ENCODE measurements around the gene URI1. TPM values are rescaled to one million over a fixed set of nuclear protein-coding genes. Genes with fewer than 3 reads are reported as not detected.
"Not testable (repeated sequence)": the region's sequence is repeated elsewhere in the genome, so short reads cannot be mapped to it uniquely, and the experiment has no call there.

Gene URI1, protein sequence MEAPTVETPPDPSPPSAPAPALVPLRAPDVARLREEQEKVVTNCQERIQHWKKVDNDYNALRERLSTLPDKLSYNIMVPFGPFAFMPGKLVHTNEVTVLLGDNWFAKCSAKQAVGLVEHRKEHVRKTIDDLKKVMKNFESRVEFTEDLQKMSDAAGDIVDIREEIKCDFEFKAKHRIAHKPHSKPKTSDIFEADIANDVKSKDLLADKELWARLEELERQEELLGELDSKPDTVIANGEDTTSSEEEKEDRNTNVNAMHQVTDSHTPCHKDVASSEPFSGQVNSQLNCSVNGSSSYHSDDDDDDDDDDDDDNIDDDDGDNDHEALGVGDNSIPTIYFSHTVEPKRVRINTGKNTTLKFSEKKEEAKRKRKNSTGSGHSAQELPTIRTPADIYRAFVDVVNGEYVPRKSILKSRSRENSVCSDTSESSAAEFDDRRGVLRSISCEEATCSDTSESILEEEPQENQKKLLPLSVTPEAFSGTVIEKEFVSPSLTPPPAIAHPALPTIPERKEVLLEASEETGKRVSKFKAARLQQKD
- 57.5 TPM for total RNA-seq

- peak; percentile 67 for DNase-seq
Measured at GRCh38 chr19:29941828-29942403, at the start of gene URI1. TSS of gene URI1 (plus strand) at chr19:29942239. CDS start at chr19:29942548, 309 bp downstream.

- peak; percentile 7 for DNase-seq
Measured at GRCh38 chr19:29893606-29894284, 48.3 kb upstream of the URI1 start.

GRCh38 chr19:29896802-29897201, 45.2 kb upstream of the URI1 start:
- DNase-seq = no peak

DNA sequence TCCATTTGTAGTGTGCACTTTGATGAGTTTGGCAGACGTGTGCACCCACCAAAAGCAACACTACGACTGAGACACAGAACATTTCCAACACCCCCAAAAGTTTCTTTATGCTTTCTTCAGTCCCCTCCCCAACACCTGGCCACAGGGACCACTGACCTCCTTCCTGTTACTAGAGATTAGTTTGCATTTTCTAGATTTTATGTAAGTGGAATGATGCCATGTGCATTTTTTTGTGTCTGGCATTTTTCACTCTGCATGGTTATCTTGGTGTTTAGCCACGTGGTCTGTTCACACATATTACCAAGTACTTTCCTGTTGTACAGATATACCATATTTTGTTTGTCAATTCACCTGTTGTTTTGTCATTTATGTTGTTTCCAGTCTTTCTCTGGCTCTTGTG, 44.6 kb upstream of the URI1 start:
- no peak for DNase-seq

DNA sequence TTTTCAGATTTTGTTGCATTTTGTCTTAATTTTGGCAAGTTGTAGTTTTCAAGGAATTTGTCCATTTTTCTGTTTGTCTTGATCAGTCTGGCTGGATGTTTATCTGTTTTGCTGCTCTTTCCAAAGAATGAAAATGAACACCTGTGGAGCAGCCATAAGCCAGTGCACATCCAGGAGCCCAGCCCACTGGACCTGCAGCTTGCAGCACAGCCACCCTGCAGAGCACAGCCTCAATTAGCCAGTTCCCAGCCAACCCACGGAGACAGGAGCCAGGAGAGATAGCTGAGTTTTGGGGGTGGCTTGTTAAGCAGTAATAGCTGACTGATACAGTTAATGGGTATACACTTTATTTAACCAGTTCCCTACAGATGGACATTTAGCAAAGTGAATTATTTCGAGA, 38.0 kb upstream of the URI1 start:
- DNase-seq = no peak

- DNase-seq = no peak
Measured at GRCh38 chr19:29908963-29909944, 32.8 kb upstream of the URI1 start.

DNA sequence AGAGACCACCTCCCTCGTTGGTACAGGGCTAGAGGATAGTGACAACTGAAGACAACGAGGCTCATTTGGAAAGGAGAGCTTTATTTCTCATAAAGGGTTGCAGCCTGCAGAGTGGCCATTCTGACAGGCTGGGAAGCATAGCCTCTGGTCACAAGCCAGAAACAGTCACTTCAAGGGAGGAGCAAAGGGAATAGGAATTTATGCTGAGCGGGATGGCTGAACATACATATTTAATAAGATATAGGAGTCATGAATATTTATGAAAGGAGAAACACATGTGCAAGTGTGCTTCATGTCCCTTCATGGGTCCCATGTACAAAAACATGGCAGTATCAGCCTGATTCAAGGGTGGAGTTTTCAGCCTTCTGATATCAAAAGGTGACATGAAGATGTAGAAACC, 27.1 kb upstream of the URI1 start:
- no peak for DNase-seq

GRCh38 chr19:29915832-29916231, 26.2 kb upstream of the URI1 start:
- DNase-seq = not testable (repeated sequence)

DNA sequence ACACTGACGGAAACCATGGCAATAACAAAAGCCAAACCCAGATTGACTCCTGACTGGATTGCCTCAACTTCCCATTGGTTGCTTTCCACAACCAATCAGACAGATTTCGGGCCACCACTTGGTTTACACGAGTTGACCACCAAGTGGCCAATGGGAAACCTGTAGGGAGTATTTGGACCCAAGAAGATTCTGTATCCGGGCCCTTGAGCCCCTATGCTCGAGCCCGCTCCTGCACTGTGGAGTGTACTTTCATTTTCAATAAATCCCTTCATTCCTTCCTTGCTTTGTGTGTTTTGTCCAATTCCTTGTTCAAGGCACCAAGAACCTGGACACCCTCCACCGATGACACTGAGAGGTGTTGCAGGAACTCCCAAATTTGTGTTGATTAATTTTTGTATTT, 24.1 kb upstream of the URI1 start:
- DNase-seq = no peak

DNA sequence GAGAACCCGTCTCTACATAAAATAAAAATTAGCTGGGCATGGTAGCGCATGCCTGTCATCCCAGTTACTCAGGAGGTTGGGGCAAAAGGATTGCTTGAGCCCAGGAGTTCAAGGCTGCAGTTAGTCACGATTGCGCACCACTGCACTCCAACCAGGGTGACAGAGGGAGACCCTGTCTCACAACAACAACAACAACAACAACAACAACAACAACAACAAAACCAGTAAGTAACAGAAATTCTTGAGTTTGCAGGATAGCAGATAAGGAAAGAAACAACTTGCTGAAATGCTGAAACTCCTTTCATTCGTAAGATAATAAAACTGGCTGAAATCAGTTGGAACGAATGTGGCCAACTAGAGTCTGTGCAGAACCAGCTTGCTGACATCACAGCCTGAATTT, 23.1 kb upstream of the URI1 start:
- no peak for DNase-seq

GRCh38 chr19:29922972-29923371, 19.1 kb upstream of the URI1 start:
- no peak for DNase-seq

- DNase-seq = no peak
Measured at GRCh38 chr19:29923653-29924052, 18.4 kb upstream of the URI1 start.

DNA sequence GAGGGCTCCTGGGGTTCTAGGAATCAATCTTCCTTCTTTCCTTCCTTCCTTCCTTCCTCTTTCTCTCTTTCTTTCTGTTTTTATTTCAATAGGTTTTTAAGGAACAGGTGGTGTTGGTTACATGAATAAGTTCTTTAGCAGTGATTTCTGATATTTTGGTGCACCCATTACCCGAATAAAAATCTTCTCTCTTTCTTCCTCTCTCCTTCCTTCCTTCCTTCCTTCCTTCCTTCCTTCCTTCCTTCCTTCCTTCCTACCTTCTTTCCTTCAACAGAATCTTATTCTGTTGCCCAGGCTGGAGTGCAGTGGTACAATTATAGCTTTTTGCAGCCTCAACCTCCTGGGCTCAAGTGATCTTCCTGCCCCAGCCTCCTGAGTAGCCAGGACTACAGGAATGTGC, 16.0 kb upstream of the URI1 start:
- DNase-seq = no peak

DNA sequence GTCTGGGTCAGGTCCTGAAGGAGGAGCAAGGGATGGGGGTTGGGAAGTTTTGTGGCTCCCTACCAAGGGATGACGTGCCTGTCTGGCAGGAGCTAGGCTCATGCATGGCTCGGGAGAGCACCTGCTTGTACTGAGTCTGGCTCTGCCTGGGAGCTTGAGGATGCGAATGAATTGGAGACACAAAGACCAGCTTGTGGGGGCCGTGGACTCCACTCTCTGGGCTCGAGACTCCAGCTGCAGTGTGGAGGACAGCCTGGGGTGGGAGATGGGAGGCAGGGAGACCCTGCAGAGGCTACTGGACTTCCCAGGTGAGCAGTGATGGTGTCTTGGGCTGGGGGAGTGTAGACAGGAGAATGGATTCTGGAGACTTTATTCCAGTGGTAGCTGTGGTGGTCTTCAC, 15.2 kb upstream of the URI1 start:
- no peak for DNase-seq

- DNase-seq = no peak
Measured at GRCh38 chr19:29927944-29928625, 14.0 kb upstream of the URI1 start.

GRCh38 chr19:29928831-29929230, 13.2 kb upstream of the URI1 start:
- no peak for DNase-seq

- no peak for DNase-seq
Measured at GRCh38 chr19:29934257-29934656, 7.8 kb upstream of the URI1 start.

DNA sequence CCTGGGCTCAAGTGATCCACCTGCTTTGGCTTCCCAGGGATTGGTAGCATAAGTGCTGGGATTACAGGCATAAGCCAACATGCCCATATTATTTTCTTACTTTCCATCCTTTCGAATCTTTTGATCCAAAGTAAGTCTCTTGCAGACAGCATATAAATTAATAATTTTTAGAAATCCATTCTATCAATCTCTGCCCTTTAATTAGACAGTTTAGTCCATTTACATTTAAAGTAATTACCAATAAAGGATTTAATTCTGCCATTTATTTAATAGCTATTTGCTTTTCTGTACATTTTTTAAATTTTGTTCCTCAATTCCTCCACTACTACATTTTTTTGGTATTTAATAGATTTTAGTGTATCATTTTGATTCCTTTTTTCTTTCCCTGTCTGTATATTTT, 7.3 kb upstream of the URI1 start:
- no peak for DNase-seq

DNA sequence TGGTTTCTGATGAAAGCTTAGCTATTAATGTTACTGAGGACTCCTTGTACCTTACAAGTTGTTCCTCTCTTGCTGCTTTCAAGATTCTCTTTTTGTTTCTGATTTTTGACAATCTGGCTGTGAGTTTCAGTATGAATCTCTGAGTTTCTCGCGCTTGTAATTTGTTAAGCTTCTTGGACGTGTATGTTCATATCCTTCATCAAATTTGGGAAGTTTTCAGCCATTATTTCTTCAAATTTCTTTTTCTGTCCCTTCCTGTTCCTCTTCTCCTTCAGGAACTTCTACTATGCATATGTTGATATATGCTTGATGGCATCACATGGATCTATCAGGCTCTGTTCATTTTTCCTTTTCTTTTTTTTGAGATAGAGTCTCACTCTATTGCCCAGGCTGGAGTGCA, 5.6 kb upstream of the URI1 start:
- DNase-seq = no peak

DNA sequence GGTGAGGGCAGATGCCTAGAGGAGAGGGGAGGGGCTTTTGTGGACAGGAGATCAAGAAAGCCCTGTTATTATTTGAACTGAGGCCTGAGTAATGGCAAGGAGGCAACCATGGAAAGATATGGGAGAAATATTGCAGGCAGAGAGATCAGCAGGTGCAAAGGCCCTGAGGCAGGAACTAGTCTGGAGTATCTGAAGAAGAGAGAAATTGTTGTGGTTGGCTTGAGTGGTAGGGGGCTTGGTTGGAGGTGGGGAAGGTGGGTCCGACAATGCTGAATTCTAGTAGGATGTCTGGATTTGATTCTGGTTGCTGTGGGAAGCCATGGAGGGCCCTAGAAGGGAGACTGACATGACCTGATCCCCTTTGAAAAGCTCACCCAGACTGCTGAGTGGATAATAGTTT, 2.4 kb upstream of the URI1 start:
- no peak for DNase-seq

GRCh38 chr19:29940971-29941585, 961 bp upstream of the URI1 start:
- DNase-seq = no peak
